GM18868 (cell line): Measurements from ENCODE around the gene FBXO15.

ENCODE experiments used
- ATAC-seq: cut with Tn5 transposase; IDR thresholded peaks from one replicate; pipeline ENCODE4 v1.9.1; 2021; ENCODE audit warnings: mild to moderate bottlenecking, moderate library complexity; ENCODE audit not compliant: unreplicated experiment

The FBXO15 gene

GRCh38 chr18:74153793-74154192 is 6.2 kb upstream of the FBXO15 start:
- no peak for ATAC-seq

- ATAC-seq: no peak
These were observed 5.7 kb upstream of the FBXO15 start for GRCh38 chr18:74153377-74153776.

GRCh38 chr18:74152857-74153256 is 5.2 kb upstream of the FBXO15 start:
- no peak for ATAC-seq

GRCh38 chr18:74152270-74152669 is 4.6 kb upstream of the FBXO15 start:
- no peak for ATAC-seq

- ATAC-seq: no peak
These were observed 2.2 kb upstream of the FBXO15 start for GRCh38 chr18:74149878-74150277.

- ATAC-seq: peak; percentile 9
These were observed 973 bp upstream of the FBXO15 start for GRCh38 chr18:74148543-74149070.

GRCh38 chr18:74147491-74147778 is 199 bp downstream of the FBXO15 start:
- ATAC-seq: no peak

GRCh38 chr18:74146756-74147155 is 878 bp downstream of the FBXO15 start:
- ATAC-seq: no peak

GRCh38 chr18:74142252-74142651 is 5.4 kb downstream of the FBXO15 start:
- no peak for ATAC-seq

- no peak for ATAC-seq
These were observed 6.0 kb downstream of the FBXO15 start for GRCh38 chr18:74141667-74142066.

- ATAC-seq: no peak
These were observed 7.1 kb downstream of the FBXO15 start for GRCh38 chr18:74140582-74140981.

- ATAC-seq: peak; percentile 82
These were observed 7.7 kb downstream of the FBXO15 start for GRCh38 chr18:74139888-74140287.

GRCh38 chr18:74139411-74139810 is 8.2 kb downstream of the FBXO15 start:
- peak; percentile 46 for ATAC-seq

- no peak for ATAC-seq
These were observed 9.6 kb downstream of the FBXO15 start for GRCh38 chr18:74137920-74138538.

- no peak for ATAC-seq
These were observed 15.4 kb downstream of the FBXO15 start for GRCh38 chr18:74132201-74132600.

GRCh38 chr18:74131124-74131523 is 16.5 kb downstream of the FBXO15 start:
- ATAC-seq: no peak

- ATAC-seq: no peak
These were observed 19.5 kb downstream of the FBXO15 start for GRCh38 chr18:74128159-74128558.

- no peak for ATAC-seq
These were observed 20.7 kb downstream of the FBXO15 start for GRCh38 chr18:74126684-74127655.

- no peak for ATAC-seq
These were observed 23.0 kb downstream of the FBXO15 start for GRCh38 chr18:74124642-74125041.

- ATAC-seq: no peak
These were observed 24.4 kb downstream of the FBXO15 start for GRCh38 chr18:74123200-74123599.

- ATAC-seq: peak; percentile 80
These were observed 30.7 kb downstream of the FBXO15 start for GRCh38 chr18:74116633-74117554.
